Duodenal mucosa (tissue), 2 donors: ENCODE results near the gene ASPRV1.

ENCODE experiments used
- H3K27ac ChIP-seq: one replicate; pipeline ENCODE4 v1.7.0; 2013; ENCODE audit warnings: low read depth, low read length
- H3K27me3 ChIP-seq, 2 donors: one replicate each; pipeline ENCODE4 v1.7.0; 2013; ENCODE audit warnings: low read length in 2 of 2, control low read depth in 1 of 2; ENCODE audit not compliant: insufficient read depth in 2 of 2, control insufficient read depth in 1 of 2
- H3K36me3 ChIP-seq, 2 donors: one replicate each; pipeline ENCODE4 v1.7.0; 2013; ENCODE audit warnings: low read length in 2 of 2, control low read depth in 1 of 2; ENCODE audit not compliant: insufficient read depth in 2 of 2, control insufficient read depth in 1 of 2
- H3K4me1 ChIP-seq, 2 donors: one replicate each; pipeline ENCODE4 v1.7.0; 2013; ENCODE audit warnings: low read length in 2 of 2, control low read depth in 1 of 2; ENCODE audit not compliant: insufficient read depth in 2 of 2, control insufficient read depth in 1 of 2
- H3K4me3 ChIP-seq, 2 donors: one replicate each; pipeline ENCODE4 v1.7.0; 2013; ENCODE audit warnings: low read length in 2 of 2, low read depth in 1 of 2
- H3K9ac ChIP-seq, 2 donors: one replicate each; pipeline ENCODE4 v1.7.0; 2013; ENCODE audit warnings: low read length in 2 of 2, low read depth in 1 of 2
- H3K9me3 ChIP-seq, 2 donors: one replicate each; pipeline ENCODE4 v1.7.0; 2013; ENCODE audit warnings: low read length in 2 of 2, control low read depth in 1 of 2; ENCODE audit not compliant: control insufficient read depth in 1 of 2

Gene ASPRV1

DNA sequence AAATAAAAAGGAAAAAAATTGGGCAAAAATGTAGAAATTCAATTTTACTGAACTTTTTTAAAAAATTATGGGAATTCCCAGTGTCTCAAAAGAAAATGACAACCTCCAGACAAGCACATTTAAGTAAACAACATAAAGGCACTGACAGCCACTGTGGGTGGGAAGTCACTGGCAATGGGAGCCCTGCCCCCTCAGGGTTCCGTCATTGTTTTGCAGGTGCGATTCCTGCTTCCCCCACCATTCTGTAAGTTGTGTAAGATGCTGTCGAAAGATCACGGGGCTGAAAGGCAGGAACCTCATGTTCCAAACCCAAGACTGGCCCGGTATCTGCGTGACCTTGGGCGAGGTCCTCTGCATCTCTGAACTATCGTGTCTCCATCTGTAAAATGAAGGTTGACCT is 15.8 kb upstream of the ASPRV1 start:
- Histone ChIP-seq H3K9me3 (no peaks in the 10 kb centered on the region), H3K4me1 (peaks cover 18 to 26% of the 10 kb centered on the region in 2 donors), H3K4me3 (no peak overlapping the region), H3K27me3 (no peaks in the 10 kb centered on the region), H3K9ac (no peak overlapping the region), H3K36me3 (no peaks in the 10 kb centered on the region), H3K27ac (no peak overlapping the region)

DNA sequence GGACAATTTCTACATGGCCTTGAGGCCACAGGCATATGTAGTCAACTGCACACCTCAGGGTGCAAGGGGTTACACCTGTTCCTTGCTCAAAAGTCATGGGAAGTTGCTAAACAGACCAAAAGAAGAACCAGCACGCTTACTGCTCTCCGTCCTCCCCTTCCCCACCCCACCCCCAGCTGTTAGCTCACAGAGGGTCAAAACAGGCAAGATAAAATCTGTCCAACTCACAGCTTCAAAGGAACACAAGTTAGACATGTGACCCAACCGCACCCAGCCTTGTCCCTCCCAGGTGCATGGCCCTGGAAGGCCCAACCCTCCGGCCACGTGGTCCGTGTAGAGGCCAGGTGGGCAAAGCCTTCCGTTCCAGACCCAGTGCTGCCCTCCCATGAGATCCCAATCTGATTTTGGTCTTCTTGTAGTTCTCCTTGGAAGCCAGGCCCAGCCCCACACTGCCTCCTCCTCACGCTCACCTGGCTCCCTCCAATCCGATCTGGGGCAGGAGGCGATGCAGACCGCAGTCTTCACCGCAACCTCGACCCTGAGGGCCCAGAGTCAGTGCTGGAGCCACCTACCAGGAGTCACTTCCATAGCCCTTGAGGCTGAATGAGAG is 14.5 kb upstream of the ASPRV1 start:
- Histone ChIP-seq H3K9me3 (no peaks in the 10 kb centered on the region), H3K27ac (no peak overlapping the region), H3K27me3 (no peaks in the 10 kb centered on the region), H3K4me3 (no peak overlapping the region), H3K4me1 (peaks cover 18 to 26% of the 10 kb centered on the region in 2 donors), H3K9ac (no peak overlapping the region), H3K36me3 (no peaks in the 10 kb centered on the region)

DNA sequence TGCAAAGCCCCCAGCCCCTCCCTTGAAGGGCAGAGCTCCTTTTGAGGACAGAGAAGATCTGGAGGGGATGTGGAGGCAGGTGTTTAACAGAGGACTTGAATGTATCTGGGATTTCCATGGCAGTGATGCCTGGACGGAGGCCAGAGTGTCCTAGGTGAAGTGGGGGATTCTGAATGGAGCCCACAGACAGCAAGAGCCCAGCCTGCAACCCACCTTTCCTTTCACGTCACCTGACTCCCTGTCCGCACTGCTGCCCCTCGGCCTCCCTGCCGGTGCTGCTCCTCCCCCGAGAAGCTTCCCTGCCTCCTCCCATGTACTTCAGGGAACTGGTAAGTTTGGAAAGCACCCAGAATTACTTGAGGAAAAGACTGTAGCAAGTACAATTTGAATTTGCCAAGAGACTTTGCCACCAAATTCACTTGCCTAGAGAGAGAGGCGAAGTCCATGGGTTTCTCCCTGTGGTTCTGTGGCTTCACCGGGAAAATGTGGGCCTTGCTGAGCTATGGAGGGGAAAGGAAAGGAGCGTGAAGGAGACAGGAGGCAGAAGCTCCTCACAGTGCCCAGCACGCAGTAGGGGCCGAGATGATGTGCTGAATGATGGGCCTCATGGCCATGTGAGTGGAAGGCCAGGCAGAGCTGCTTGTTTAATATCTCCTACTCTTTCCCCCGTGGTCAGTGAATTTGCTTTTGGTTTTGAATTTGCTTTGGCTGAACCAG is 13.9 kb upstream of the ASPRV1 start:
- no peak overlapping the region for H3K27ac ChIP-seq
- H3K27me3 ChIP-seq, result no peaks in the 10 kb centered on the region
- peaks cover 18 to 26% of the 10 kb centered on the region in 2 donors for H3K4me1 ChIP-seq
- no peaks in the 10 kb centered on the region for H3K36me3 ChIP-seq
- no peaks in the 10 kb centered on the region for H3K9me3 ChIP-seq
- no peak overlapping the region for H3K4me3 ChIP-seq
- H3K9ac ChIP-seq, result no peak overlapping the region

DNA sequence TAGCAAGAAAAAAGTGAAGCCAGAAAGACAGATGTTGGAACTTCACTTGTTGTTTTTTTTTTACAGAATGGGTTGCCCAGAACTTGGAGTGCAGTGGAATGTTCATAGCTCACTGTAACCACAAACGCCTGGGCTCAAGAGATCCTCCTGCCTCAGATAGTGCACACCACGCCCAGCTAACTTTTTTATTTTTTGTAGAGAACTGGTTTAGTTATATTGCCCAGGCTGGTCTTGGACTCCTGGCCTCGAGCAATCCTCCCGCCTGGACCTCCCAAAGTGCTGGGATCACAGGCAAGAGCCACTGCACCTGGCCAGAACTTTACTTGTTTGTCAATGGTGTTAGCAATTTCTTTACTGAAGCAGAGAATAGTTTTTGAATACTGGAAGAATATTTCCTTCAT is 11.9 kb upstream of the ASPRV1 start:
- no peaks in the 10 kb centered on the region for H3K36me3 ChIP-seq
- H3K27me3 ChIP-seq, result no peaks in the 10 kb centered on the region
- no peak overlapping the region for H3K9ac ChIP-seq
- H3K4me3 ChIP-seq, result no peak overlapping the region
- no peaks in the 10 kb centered on the region for H3K9me3 ChIP-seq
- H3K27ac ChIP-seq, result no peak overlapping the region
- peaks cover 18 to 26% of the 10 kb centered on the region in 2 donors for H3K4me1 ChIP-seq

GRCh38 chr2:69972822-69973221 is 11.4 kb upstream of the ASPRV1 start:
- Histone ChIP-seq H3K9me3 (no peaks in the 10 kb centered on the region), H3K4me3 (no peak overlapping the region), H3K27ac (no peak overlapping the region), H3K27me3 (no peaks in the 10 kb centered on the region), H3K9ac (no peak overlapping the region), H3K36me3 (no peaks in the 10 kb centered on the region), H3K4me1 (peaks cover 18 to 26% of the 10 kb centered on the region in 2 donors)

DNA sequence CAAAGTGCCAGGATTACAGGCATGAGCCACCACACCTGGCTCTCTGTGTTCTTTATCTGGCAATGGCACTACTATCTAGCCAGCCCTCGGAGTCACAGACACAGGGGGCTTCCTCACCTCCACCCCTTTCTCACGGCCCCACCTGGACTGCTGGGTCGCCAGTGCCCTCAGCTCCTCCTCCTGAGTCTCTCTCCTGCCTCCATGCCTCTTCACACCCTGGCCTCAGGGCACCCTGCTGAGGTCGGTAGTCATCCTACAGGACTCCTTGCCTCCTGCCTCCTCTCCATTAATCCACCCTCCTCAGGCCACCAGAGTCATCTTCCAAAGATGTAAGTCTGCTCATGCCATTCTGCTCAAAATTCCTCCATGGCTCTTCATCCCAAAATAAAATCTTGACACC is 8.6 kb upstream of the ASPRV1 start:
- no peaks in the 10 kb centered on the region for H3K27me3 ChIP-seq
- H3K27ac ChIP-seq, result no peak overlapping the region
- peaks cover 4 to 19% of the 10 kb centered on the region in 2 donors for H3K4me1 ChIP-seq
- no peaks in the 10 kb centered on the region for H3K9me3 ChIP-seq
- no peaks in the 10 kb centered on the region for H3K36me3 ChIP-seq
- H3K4me3 ChIP-seq, result no peak overlapping the region
- H3K9ac ChIP-seq, result no peak overlapping the region

- Histone ChIP-seq H3K27ac (no peak overlapping the region), H3K27me3 (no peaks in the 10 kb centered on the region), H3K4me3 (no peak overlapping the region), H3K36me3 (no peaks in the 10 kb centered on the region), H3K9me3 (no peaks in the 10 kb centered on the region), H3K4me1 (peaks cover 8 to 22% of the 10 kb centered on the region in 2 donors), H3K9ac (no peak overlapping the region)
Observed at GRCh38 chr2:69969126-69969983, 7.9 kb upstream of the ASPRV1 start.

DNA sequence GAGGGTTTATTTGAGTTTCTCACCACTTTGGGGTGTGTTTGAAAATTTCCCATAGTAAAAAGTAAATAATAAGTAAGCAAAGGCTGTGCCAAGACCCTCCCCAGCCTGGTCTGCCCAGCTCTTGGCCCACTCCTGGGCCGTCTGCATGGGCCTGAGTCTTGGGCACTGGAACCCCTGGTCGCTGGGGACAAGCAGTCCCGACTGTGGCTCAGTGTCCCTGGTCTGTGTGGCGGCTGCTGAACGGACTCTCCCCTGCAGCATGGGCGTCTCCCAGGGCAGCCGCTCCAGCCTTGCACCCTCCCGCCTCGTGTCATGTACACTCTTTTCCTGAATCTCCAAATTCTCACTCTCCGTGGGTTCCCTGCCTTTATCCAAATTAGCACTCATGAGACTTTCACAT is 7.2 kb upstream of the ASPRV1 start:
- no peaks in the 10 kb centered on the region for H3K27me3 ChIP-seq
- peaks cover 13 to 27% of the 10 kb centered on the region in 2 donors for H3K4me1 ChIP-seq
- no peaks in the 10 kb centered on the region for H3K36me3 ChIP-seq
- H3K4me3 ChIP-seq, result no peak overlapping the region
- no peak overlapping the region for H3K9ac ChIP-seq
- H3K9me3 ChIP-seq, result no peaks in the 10 kb centered on the region
- no peak overlapping the region for H3K27ac ChIP-seq

DNA sequence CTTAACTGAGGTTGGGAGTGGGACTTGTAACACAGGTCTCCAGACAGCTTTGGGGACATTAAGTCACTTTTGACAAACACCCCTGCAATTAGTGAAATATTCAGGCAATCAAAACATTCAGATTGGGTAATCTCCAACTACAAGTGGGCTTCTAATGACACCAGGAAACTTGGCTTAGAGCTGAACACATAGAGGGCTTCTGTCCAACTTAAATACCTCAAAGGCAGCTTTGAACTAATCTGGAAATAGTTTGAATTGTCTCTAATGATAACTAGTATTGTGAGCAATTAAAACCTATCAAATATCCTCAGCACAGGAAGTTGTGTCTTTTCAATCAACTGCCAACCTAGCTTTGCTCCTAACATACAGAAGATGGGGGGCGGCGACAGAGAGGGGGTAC is 5.1 kb upstream of the ASPRV1 start:
- Histone ChIP-seq H3K27ac (no peak overlapping the region), H3K27me3 (no peaks in the 10 kb centered on the region), H3K4me1 (peaks cover 11 to 29% of the 10 kb centered on the region in 2 donors), H3K36me3 (no peaks in the 10 kb centered on the region), H3K9me3 (no peaks in the 10 kb centered on the region), H3K9ac (no peak overlapping the region), H3K4me3 (no peak overlapping the region)
